Retinal pigment epithelial cell (primary cell): ENCODE data around the gene CEPT1.

ENCODE experiments used
- DNase-seq: peaks from one replicate; pipeline ENCODE4 v3.0.0-alpha.2; 2010; ENCODE audit warnings: low read depth
- H3K4me3 ChIP-seq: 2 replicates; pipeline ENCODE4 v1.5.1; 2011; ENCODE audit warnings: mild to moderate bottlenecking, low read length, control low read depth, moderate library complexity
- TF ChIP-seq, protein P1 (sequence below): conservative IDR thresholded peaks from 2 replicates; pipeline ENCODE4 v1.5.1; 2011; ENCODE audit warnings: low read depth, low read length, control low read depth, inconsistent platforms

The CEPT1 gene

DNA sequence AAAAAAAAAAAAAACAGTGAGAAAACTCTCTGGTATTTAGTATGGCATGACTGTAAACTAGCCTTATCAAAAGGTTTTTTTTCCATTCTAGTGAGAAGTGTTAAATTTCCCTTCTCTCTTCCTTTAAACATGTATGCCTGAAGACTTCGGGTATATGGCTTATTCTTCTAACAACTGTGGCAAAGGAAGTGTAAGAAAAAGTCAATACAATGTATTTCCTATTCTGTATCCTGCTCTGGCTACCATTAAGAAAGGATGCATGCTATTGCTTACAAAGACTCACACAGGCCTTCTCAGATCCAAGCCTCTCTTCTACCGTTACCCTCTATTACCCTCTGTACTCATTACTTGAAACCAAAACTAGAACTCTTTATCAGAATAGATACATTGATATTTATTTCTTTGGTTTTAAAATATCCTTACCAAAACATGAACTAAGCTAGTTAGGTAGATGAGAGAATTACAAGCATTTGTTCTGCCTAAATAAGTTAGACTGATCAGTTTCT lies 8.4 kb downstream of the CEPT1 start:
- no peak for DNase-seq
- TF ChIP-seq, protein P1, sequence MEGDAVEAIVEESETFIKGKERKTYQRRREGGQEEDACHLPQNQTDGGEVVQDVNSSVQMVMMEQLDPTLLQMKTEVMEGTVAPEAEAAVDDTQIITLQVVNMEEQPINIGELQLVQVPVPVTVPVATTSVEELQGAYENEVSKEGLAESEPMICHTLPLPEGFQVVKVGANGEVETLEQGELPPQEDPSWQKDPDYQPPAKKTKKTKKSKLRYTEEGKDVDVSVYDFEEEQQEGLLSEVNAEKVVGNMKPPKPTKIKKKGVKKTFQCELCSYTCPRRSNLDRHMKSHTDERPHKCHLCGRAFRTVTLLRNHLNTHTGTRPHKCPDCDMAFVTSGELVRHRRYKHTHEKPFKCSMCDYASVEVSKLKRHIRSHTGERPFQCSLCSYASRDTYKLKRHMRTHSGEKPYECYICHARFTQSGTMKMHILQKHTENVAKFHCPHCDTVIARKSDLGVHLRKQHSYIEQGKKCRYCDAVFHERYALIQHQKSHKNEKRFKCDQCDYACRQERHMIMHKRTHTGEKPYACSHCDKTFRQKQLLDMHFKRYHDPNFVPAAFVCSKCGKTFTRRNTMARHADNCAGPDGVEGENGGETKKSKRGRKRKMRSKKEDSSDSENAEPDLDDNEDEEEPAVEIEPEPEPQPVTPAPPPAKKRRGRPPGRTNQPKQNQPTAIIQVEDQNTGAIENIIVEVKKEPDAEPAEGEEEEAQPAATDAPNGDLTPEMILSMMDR: no peak
- H3K4me3 ChIP-seq: no peak overlapping the region

DNA sequence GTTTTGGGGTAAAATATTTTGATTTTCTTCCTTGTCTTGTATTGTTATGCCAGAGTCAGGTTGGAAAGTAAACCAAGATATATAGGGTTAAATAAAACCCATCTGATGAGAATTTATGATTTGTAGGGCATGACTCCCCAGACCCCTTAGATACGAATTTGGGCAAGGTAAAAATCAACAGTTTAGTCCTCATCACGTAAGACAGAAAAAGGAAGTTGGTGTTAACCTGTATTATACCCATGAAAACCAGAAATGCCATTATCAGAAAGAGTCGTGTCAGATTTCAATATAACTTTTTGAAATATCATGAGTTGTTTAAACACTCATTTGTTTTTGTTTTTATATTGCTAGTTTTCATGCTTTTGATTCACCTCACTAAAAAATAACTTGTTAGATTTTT lies 11.8 kb downstream of the CEPT1 start:
- TF ChIP-seq, protein P1: no peak
- no peak overlapping the region for H3K4me3 ChIP-seq
- DNase-seq: no peak

GRCh38 chr1:111154021-111154999 lies 14.3 kb downstream of the CEPT1 start:
- TF ChIP-seq, protein P1: no peak
- DNase-seq: no peak
- no peak overlapping the region for H3K4me3 ChIP-seq

DNA sequence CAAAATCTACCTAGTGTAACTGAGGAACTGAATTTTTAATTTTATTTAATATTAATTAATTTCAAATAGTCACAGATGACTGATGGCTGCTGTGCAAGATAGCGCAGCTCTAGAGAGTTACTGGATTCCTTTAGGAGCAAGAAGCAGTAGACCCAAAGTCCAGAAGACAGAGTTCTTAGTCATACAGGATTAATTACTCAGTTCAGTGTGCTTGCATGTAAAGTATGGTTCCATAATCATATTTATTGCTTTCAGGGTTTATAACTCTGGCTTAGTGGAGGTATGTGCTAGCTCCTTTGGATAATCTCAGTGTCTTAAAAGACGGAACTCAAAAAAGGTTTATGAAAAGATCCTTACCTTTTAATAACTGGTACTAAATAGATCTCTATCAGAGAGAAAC lies 17.4 kb downstream of the CEPT1 start:
- DNase-seq: no peak
- TF ChIP-seq, protein P1: no peak
- H3K4me3 ChIP-seq: no peak overlapping the region

DNA sequence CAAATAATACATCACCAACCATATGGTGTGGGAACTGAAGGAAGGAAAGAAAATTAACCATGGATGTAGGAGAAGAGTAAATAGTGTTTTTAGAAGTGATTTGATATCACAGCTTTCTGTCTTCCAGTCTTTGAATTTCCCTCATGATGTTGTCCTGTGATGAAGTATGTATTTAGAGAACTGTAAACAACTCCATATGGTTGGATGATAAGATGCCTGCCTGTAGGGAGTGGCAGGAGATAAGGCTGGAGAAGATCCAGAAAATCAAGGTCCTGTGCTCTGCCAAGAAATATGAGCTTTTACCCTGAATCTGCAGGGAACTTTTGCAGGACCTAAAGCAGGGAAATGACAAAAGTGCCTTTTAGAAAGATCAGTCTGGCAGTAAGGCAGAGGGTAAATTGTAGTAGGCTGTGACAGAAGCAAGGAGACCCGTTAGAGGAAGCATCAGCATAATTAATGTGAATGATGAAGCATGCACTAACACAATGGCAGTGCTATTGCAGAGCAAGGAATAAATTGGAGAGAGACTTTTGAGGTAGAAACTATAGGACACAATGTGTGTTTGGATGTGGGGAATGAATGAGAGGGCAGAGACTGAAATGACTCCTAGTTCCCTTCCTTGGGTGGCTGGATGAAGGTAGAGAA lies 21.9 kb downstream of the CEPT1 start:
- DNase-seq: no peak
- TF ChIP-seq, protein P1: no peak
- no peak overlapping the region for H3K4me3 ChIP-seq

DNA sequence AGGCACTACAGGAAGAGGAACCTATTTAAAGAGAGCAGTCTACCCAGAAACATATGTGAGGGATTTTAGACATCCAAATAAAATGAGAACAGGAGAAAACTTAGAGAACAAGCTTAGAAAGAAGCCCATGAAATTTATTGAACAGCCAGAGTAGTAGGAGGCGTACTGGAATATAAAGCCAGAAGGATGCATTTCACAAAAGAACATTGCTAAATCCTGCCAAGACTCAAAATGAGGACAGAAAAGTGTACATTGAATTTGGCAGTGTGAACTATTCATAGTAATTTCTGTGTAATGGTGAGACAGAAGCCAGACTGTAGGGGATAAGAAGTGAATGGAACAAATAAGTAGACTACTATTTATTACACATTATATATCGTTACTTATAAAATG lies 22.5 kb downstream of the CEPT1 start:
- TF ChIP-seq, protein P1: no peak

More for the DNA sequence above, 22.5 kb downstream of the CEPT1 start:
- no peak overlapping the region for H3K4me3 ChIP-seq
- no peak for DNase-seq
